Calu3 (cell line): ENCODE measurements around the gene SDR42E2. TPM values are rescaled to one million over a fixed set of nuclear protein-coding genes. Genes with fewer than 3 reads are reported as not detected.

Source experiments
- BruUV-seq: library from RNA; stranded (reverse); fragments of 400-500 nt; replicated peaks from 2 replicates; lab custom pipeline; 2021; lab: Mats Ljungman, UMichigan
- CTCF ChIA-PET: fragments of 300-600 bp; sonication (Branson Sonifier 250); formaldehyde crosslinking; loops from one replicate; lab custom pipeline; 2022; ENCODE audit warnings: antibody characterized with exemption; lab: Charles Lee
- DNase-seq: peaks from one replicate; pipeline ENCODE4 v3.0.0; 2022
- H3K27ac Mint-ChIP-seq: one replicate; pipeline ENCODE4 v1.8.0; 2022; ENCODE audit warnings: mixed read lengths; ENCODE audit not compliant: unreplicated experiment
- H3K27me3 Mint-ChIP-seq: one replicate; pipeline ENCODE4 v1.8.0; 2022; ENCODE audit warnings: mixed read lengths; ENCODE audit not compliant: unreplicated experiment
- H3K36me3 Mint-ChIP-seq: one replicate; pipeline ENCODE4 v1.8.0; 2022; ENCODE audit warnings: mild to moderate bottlenecking, moderate library complexity, mixed read lengths; ENCODE audit not compliant: insufficient read depth, unreplicated experiment
- H3K4me1 Mint-ChIP-seq: one replicate; pipeline ENCODE4 v1.8.0; 2022; ENCODE audit warnings: mild to moderate bottlenecking, low read depth, mixed read lengths; ENCODE audit not compliant: unreplicated experiment
- H3K4me3 Mint-ChIP-seq: one replicate; pipeline ENCODE4 v1.8.0; 2022; ENCODE audit warnings: mild to moderate bottlenecking, low read depth, moderate library complexity, mixed read lengths; ENCODE audit not compliant: unreplicated experiment
- H3K9me3 Mint-ChIP-seq: one replicate; pipeline ENCODE4 v1.8.0; 2022; ENCODE audit warnings: low read depth, mixed read lengths; ENCODE audit not compliant: unreplicated experiment
- intact Hi-C: fragments of 100-400 bp; cut with micrococcal nuclease; formaldehyde crosslinking; loops from one replicate; pipeline ENCODE4 v1.10.0; 2022; ENCODE audit not compliant: unreplicated experiment
- total RNA-seq: library from RNA; stranded (reverse); gene quantifications from 2 replicates; pipeline ENCODE4 v1.2.3, GENCODE V29; 2022
- TF ChIP-seq, protein P1 (sequence below): fragments of 200-600 bp; IDR thresholded peaks from one replicate; pipeline ENCODE4 v1.8.0; 2022; ENCODE audit warnings: antibody characterized with exemption; ENCODE audit not compliant: unreplicated experiment

SDR42E2 gene
- total RNA-seq, 1 experiment from 2014 or later, result not detected

DNA sequence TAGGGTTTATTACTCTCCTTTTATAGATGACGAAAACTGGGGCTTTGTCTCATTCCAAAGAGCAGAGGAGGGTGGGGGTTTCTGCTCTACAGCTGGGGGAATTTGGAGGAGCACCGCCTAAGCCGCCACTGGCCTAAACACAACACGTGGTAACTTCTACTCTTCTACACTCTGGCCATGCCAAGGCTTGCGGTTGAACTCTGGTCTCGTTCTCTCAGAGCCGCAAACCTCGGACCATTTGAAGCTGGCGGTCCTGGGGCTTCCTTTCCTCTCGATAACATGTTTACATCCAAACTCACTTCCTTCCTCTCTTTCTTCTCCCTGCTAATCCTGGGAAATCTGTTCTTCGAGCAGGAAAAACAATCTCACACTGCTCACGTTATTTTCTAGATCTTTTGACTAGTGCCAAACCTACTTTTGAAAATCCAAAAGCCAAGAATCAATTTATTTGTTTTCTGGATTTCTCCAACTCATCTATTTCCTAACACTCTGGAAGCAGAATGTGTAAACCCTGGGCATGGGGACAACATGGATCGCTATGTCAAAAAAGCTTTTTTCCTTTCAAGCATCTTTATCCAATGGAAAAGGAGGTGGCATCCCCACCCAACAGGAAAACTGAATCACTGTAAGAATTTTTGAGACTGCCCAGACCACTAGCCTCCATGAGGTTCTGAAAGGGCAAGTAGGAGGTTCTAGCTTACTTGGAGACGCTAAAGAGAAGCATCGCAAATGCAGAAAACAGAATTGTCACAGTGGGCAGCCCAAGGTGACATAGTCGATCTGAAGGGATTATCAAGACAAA is 30.2 kb downstream of the SDR42E2 start:
- Mint-ChIP-seq H3K9me3 (peaks cover 3% of the 10 kb centered on the region), H3K4me3 (peak overlapping the region; percentile 77), H3K27me3 (peaks cover 8% of the 10 kb centered on the region), H3K36me3 (peaks cover 63% of the 10 kb centered on the region), H3K27ac (peak overlapping the region; percentile 78), H3K4me1 (peaks cover 59% of the 10 kb centered on the region)
- CTCF ChIA-PET, result interaction anchor here (1.4 kb wide), 1 partner anchor 11 kb away, joined by 3 read pairs; no protein-coding TSS in a partner anchor
- intact Hi-C loops, result no loop called here
- DNase-seq, result peak; percentile 63
- no TSS peak for BruUV-seq
- TF ChIP-seq, protein P1, sequence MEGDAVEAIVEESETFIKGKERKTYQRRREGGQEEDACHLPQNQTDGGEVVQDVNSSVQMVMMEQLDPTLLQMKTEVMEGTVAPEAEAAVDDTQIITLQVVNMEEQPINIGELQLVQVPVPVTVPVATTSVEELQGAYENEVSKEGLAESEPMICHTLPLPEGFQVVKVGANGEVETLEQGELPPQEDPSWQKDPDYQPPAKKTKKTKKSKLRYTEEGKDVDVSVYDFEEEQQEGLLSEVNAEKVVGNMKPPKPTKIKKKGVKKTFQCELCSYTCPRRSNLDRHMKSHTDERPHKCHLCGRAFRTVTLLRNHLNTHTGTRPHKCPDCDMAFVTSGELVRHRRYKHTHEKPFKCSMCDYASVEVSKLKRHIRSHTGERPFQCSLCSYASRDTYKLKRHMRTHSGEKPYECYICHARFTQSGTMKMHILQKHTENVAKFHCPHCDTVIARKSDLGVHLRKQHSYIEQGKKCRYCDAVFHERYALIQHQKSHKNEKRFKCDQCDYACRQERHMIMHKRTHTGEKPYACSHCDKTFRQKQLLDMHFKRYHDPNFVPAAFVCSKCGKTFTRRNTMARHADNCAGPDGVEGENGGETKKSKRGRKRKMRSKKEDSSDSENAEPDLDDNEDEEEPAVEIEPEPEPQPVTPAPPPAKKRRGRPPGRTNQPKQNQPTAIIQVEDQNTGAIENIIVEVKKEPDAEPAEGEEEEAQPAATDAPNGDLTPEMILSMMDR, result no peak

DNA sequence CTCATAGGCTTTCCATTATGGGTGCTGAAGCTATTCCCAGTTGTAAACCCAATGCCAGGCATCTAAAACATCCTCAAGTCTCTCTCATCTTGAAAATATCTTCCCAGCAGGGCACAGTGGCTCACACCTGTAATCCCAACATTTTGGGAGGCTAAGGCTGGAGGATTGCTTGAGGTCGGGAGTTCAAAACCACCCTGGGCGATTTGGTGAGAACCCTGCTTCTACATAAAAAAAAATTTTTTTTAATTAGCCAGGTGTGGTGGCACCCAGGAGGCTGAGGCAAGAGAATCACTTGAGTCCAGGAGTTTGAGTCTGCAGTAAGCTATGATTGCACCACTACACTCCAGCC is 30.7 kb downstream of the SDR42E2 start:
- Mint-ChIP-seq H3K9me3 (peaks cover 3% of the 10 kb centered on the region), H3K36me3 (peaks cover 63% of the 10 kb centered on the region), H3K27me3 (peaks cover 8% of the 10 kb centered on the region), H3K4me3 (no peak overlapping the region), H3K4me1 (peaks cover 54% of the 10 kb centered on the region), H3K27ac (no peak overlapping the region)
- CTCF ChIA-PET, result no interaction called here
- no peak for DNase-seq
- intact Hi-C loops, result no loop called here
- BruUV-seq, result no TSS peak
- TF ChIP-seq, protein P1, result no peak

DNA sequence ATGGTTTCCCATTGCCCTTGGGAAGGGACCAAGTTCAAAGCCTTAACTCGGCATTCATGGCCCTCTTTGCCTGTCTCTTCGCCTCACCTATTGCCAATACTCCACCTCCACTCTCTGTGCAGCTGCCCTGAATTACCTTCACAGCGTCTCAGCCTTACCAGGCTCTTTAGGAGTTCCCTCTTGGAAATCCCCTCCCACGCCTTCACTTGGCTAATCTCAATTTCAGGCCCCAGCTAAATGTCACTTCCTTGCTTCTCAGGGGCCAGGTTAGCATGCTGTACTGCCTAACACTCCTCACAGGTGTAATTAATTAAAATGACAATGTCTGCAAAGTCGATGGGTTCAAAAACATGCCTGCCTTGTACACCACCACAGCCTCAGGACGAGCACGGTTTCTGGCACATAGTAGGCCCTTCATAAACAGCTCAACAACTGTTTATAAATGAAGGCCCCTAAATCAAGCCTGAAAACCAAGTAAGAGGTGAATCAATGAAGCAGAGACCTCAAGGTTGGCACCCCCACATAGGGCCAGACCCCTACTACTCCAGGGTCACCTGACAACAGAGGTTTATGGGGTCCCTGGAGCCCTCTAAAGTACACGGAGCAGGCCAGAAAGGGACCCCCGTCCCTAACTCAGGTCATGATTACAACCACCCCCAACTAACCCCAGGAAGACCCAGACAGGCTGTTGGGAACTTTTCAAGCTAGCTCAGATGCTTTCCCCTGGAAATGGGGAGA is 32.6 kb downstream of the SDR42E2 start:
- Mint-ChIP-seq H3K27ac (peak overlapping the region; percentile 100), H3K9me3 (peaks cover 3% of the 10 kb centered on the region), H3K27me3 (peaks cover 8% of the 10 kb centered on the region), H3K36me3 (peaks cover 57% of the 10 kb centered on the region), H3K4me3 (peak overlapping the region; percentile 67), H3K4me1 (peaks cover 37% of the 10 kb centered on the region)
- TF ChIP-seq, protein P1, result no peak
- intact Hi-C loops, result loop anchor here (1.0 to 5.0 kb wide), 2 partner anchors 37 to 102 kb away; partner anchors contain the start of gene POLR3E
- BruUV-seq, result no TSS peak
- CTCF ChIA-PET, result interaction anchor here (0.6 kb wide), 1 partner anchor 102 kb away, joined by 3 read pairs; no protein-coding TSS in a partner anchor
- no peak for DNase-seq

DNA sequence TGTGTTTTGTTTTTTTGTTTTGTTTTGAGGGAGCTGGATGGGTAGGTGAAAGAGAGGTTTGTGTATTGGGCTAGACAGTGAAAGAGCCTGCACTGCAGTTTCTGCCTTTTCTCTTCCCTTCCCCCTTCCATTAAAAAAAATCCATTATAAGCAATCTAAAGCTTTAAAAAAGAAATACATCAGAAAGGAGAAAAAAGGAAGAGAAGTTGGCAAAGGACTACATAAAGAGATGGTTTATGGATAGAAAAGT is 33.1 kb downstream of the SDR42E2 start:
- DNase-seq, result no peak
- intact Hi-C loops, result loop anchor here (1.0 to 5.0 kb wide), 2 partner anchors 37 to 102 kb away; partner anchors contain the start of gene POLR3E
- CTCF ChIA-PET, result interaction anchor here (0.6 kb wide), 1 partner anchor 101 kb away, joined by 3 read pairs; no protein-coding TSS in a partner anchor
- H3K4me3 Mint-ChIP-seq, result peak overlapping the region; percentile 67
- peaks cover 52% of the 10 kb centered on the region for H3K36me3 Mint-ChIP-seq
- H3K9me3 Mint-ChIP-seq, result peaks cover 3% of the 10 kb centered on the region
- TF ChIP-seq, protein P1, result no peak
- H3K27ac Mint-ChIP-seq, result peak overlapping the region; percentile 100
- no TSS peak for BruUV-seq
- H3K27me3 Mint-ChIP-seq, result peaks cover 8% of the 10 kb centered on the region
- peaks cover 35% of the 10 kb centered on the region for H3K4me1 Mint-ChIP-seq
